Testis (tissue), 3 donors: ENCODE results near the gene PTPA. TPM values are rescaled to one million over a fixed set of nuclear protein-coding genes. Genes with fewer than 3 reads are reported as not detected.

Source experiments
- DNase-seq: peaks from one replicate; pipeline ENCODE4 v3.0.0-alpha.2; 2019
- H3K27ac ChIP-seq, 2 donors: fragments of 200-600 bp; sonication (generic); one replicate each; pipeline ENCODE4 v1.5.1; 2019
- H3K27me3 ChIP-seq: fragments of 200-600 bp; sonication (generic); one replicate; pipeline ENCODE4 v1.5.1; 2019
- H3K36me3 ChIP-seq: fragments of 200-600 bp; sonication (generic); one replicate; pipeline ENCODE4 v1.5.1; 2017; ENCODE audit warnings: low read depth; ENCODE audit errors: missing control alignments
- H3K4me1 ChIP-seq: fragments of 200-600 bp; sonication (generic); one replicate; pipeline ENCODE4 v1.5.1; 2019
- H3K4me3 ChIP-seq, 2 donors: fragments of 200-600 bp; sonication (generic); one replicate each; pipeline ENCODE4 v1.5.1; 2017 to 2019
- H3K9me3 ChIP-seq: fragments of 200-600 bp; sonication (generic); one replicate; pipeline ENCODE4 v1.5.1; 2017
- CTCF ChIP-seq, 3 experiments: fragments of 450-650 bp in 2 of 3; fragments of 200-600 bp in 1 of 3; sonication (generic) in 1 of 3; IDR thresholded peaks; one replicate each; pipeline ENCODE4 v1.5.1; 2016 to 2019; ENCODE audit warnings: antibody characterized with exemption in 3 of 3, mild to moderate bottlenecking in 2 of 3, moderate library complexity in 1 of 3
- POLR2A ChIP-seq: fragments of 450-650 bp; IDR thresholded peaks from one replicate; pipeline ENCODE4 v1.6.1; 2017; ENCODE audit warnings: antibody characterized with exemption, mild to moderate bottlenecking, moderate library complexity
- WGBS, 2 donors: methylation state at CpG; one replicate each; pipeline ENCODE4 v1.1.5; 2018; 5-methylcytosine and 5-hydroxymethylcytosine counted together
- intact Hi-C: fragments of 100-400 bp; cut with DNase I; formaldehyde crosslinking; loops from one replicate; pipeline ENCODE4 v1.15.1; 2023; ENCODE audit warnings: low total_unique reads
- polyA plus RNA-seq: library from polyadenylated mRNA; stranded (reverse); fragments of 350-450 nt; fragmentation: Illumina TruSeq; extraction: RNeasy Lipid Tissue Mini Kit (QIAGEN cat#74804); gene quantifications from one replicate; pipeline ENCODE4 v1.2.3, GENCODE V29; 2014; ENCODE audit warnings: low read depth, low replicate concordance; ENCODE audit not compliant: insufficient read depth
- total RNA-seq, 2 donors: library from RNA; depleted of rRNA; stranded (reverse); fragments of >200 nt; gene quantifications; one replicate each; pipeline ENCODE4 v1.2.3, GENCODE V29; 2016

PTPA gene
- total and polyA plus RNA-seq, 3 donors from 2014 or later = 163 to 268 (median 177) TPM

GRCh38 chr9:129178568-129179382 is 67.6 kb downstream of the PTPA start:
- Histone ChIP-seq H3K27ac (no peak overlapping the region), H3K27me3 (no peaks in the 10 kb centered on the region), H3K36me3 (no peaks in the 10 kb centered on the region), H3K4me3 (peak overlapping the region; percentile 44 to 93), H3K4me1 (peaks cover 10% of the 10 kb centered on the region), H3K9me3 (no peaks in the 10 kb centered on the region)
- intact Hi-C loops = loop anchor here (10.0 kb wide), 3 partner anchors 76 to 426 kb away; no protein-coding TSS in a partner anchor
- 21 to 44% methylated on average over 19 to 45 of the region's 45 CpGs for WGBS, 2 donors
- no peak for TF ChIP-seq POLR2A
- no peak for TF ChIP-seq CTCF (IDR thresholded peaks at IDR 0.05)
- DNase-seq = no peak

GRCh38 chr9:129181246-129181645 is 70.0 kb downstream of the PTPA start:
- H3K9me3 ChIP-seq = no peaks in the 10 kb centered on the region
- H3K4me3 ChIP-seq = no peak overlapping the region
- H3K27me3 ChIP-seq = no peaks in the 10 kb centered on the region
- WGBS, 2 donors = 84 to 88% methylated on average over 5 of the region's 5 CpGs
- no peaks in the 10 kb centered on the region for H3K36me3 ChIP-seq
- peaks cover 8% of the 10 kb centered on the region for H3K4me1 ChIP-seq
- DNase-seq = no peak
- no peak overlapping the region for H3K27ac ChIP-seq
- intact Hi-C loops = no loop called here
- no peak for TF ChIP-seq POLR2A
- TF ChIP-seq CTCF (IDR thresholded peaks at IDR 0.05) = no peak

- no peak overlapping the region for H3K4me3 ChIP-seq
- intact Hi-C loops = no loop called here
- no peak for DNase-seq
- no peak overlapping the region for H3K27ac ChIP-seq
- WGBS, 2 donors = 71 to 83% methylated on average over 4 of the region's 4 CpGs
- no peaks in the 10 kb centered on the region for H3K27me3 ChIP-seq
- H3K4me1 ChIP-seq = peaks cover 8% of the 10 kb centered on the region
- H3K9me3 ChIP-seq = no peaks in the 10 kb centered on the region
- no peak for TF ChIP-seq CTCF (IDR thresholded peaks at IDR 0.05)
- TF ChIP-seq POLR2A = no peak
- no peaks in the 10 kb centered on the region for H3K36me3 ChIP-seq
Measured at GRCh38 chr9:129182122-129182521, 70.9 kb downstream of the PTPA start.

- TF ChIP-seq CTCF (IDR thresholded peaks at IDR 0.05) (no peak), POLR2A (no peak)
- H3K4me1 ChIP-seq = peaks cover 8% of the 10 kb centered on the region
- no peak overlapping the region for H3K4me3 ChIP-seq
- no peaks in the 10 kb centered on the region for H3K27me3 ChIP-seq
- no peaks in the 10 kb centered on the region for H3K9me3 ChIP-seq
- DNase-seq = no peak
- H3K36me3 ChIP-seq = no peaks in the 10 kb centered on the region
- no peak overlapping the region for H3K27ac ChIP-seq
- WGBS, 2 donors = 77 to 87% methylated on average over 12 to 20 of the region's 20 CpGs
- intact Hi-C loops = no loop called here
Measured at GRCh38 chr9:129182625-129183494, 71.6 kb downstream of the PTPA start.
